ENCODE measurements around the gene ABCD4.
A peak's percentile ranks its signal among the peaks of the same experiment; 100 is the strongest.

ABCD4 gene

GRCh38 chr14:74301594-74302151 is 1.1 kb downstream of the ABCD4 start:
- Histone ChIP-seq H3K4me3 (replicated peaks; ENCODE audit: insufficient read depth, low read length) (peak overlapping the region; percentile 78), H3K27ac (replicated peaks) (no peak overlapping the region; the same call in 1 of the 2 replicates), H3K27me3 (ENCODE audit: insufficient read depth, poor library complexity, severe bottlenecking) (no peaks in the 10 kb centered on the region)
- no peak for DNase-seq (ENCODE audit: low read depth in 1 of 2, low spot score in 1 of 2)
- TF ChIP-seq GABPA (IDR thresholded peaks at IDR 0.05; ENCODE audit: low read depth) (no peak), POLR2AphosphoS5 (IDR thresholded peaks at IDR 0.05; ENCODE audit: low read depth) (no peak), CTCF (IDR thresholded peaks at IDR 0.05; ENCODE audit: insufficient read depth, low read length) (no peak)

- TF ChIP-seq POLR2AphosphoS5 (IDR thresholded peaks at IDR 0.05; ENCODE audit: low read depth) (no peak), SPI1 (IDR thresholded peaks at IDR 0.05; ENCODE audit: borderline replicate concordance, low read depth) (no peak), REST (IDR thresholded peaks at IDR 0.05; ENCODE audit: insufficient replicate concordance, low read depth) (no peak)
- Histone ChIP-seq H3K27me3 (ENCODE audit: insufficient read depth, poor library complexity, severe bottlenecking) (no peaks in the 10 kb centered on the region), H3K27ac (replicated peaks) (no peak overlapping the region), H3K4me3 (replicated peaks; ENCODE audit: insufficient read depth, low read length) (no peak overlapping the region)
- no peak for DNase-seq (ENCODE audit: low read depth in 1 of 2, low spot score in 1 of 2)
Measured at GRCh38 chr14:74299061-74299545, 3.6 kb downstream of the ABCD4 start.

- no peak overlapping the region for H3K27ac ChIP-seq (replicated peaks)
- DNase-seq (ENCODE audit: low read depth in 1 of 2, low spot score in 1 of 2): no peak
- TF ChIP-seq POLR2AphosphoS5 (IDR thresholded peaks at IDR 0.05; ENCODE audit: low read depth) (no peak), GABPA (IDR thresholded peaks at IDR 0.05; ENCODE audit: low read depth) (no peak), SPI1 (IDR thresholded peaks at IDR 0.05; ENCODE audit: borderline replicate concordance, low read depth) (no peak), CTCF (IDR thresholded peaks at IDR 0.05; ENCODE audit: insufficient read depth, low read length) (no peak), REST (IDR thresholded peaks at IDR 0.05; ENCODE audit: insufficient replicate concordance, low read depth) (no peak)
- H3K4me3 ChIP-seq (replicated peaks; ENCODE audit: insufficient read depth, low read length): no peak overlapping the region
- H3K27me3 ChIP-seq (ENCODE audit: insufficient read depth, poor library complexity, severe bottlenecking): no peaks in the 10 kb centered on the region
Measured at GRCh38 chr14:74297986-74298385, 4.7 kb downstream of the ABCD4 start.

GRCh38 chr14:74296037-74296467 is 6.7 kb downstream of the ABCD4 start:
- DNase-seq (ENCODE audit: low read depth in 1 of 2, low spot score in 1 of 2): no peak
- TF ChIP-seq REST (IDR thresholded peaks at IDR 0.05; ENCODE audit: insufficient replicate concordance, low read depth): no peak
- no peak for TF ChIP-seq CTCF (IDR thresholded peaks at IDR 0.05; ENCODE audit: insufficient read depth, low read length)
- TF ChIP-seq GABPA (IDR thresholded peaks at IDR 0.05; ENCODE audit: low read depth): no peak
- TF ChIP-seq SPI1 (IDR thresholded peaks at IDR 0.05; ENCODE audit: borderline replicate concordance, low read depth): no peak
- TF ChIP-seq POLR2AphosphoS5 (IDR thresholded peaks at IDR 0.05; ENCODE audit: low read depth): no peak
- Histone ChIP-seq H3K27ac (replicated peaks) (no peak overlapping the region), H3K27me3 (ENCODE audit: insufficient read depth, poor library complexity, severe bottlenecking) (no peaks in the 10 kb centered on the region), H3K4me3 (replicated peaks; ENCODE audit: insufficient read depth, low read length) (no peak overlapping the region)

Data from HL-60 (cell line).